GM18519 (cell line): ENCODE data around the gene TP53BP1.

Experiments used
- ATAC-seq: cut with Tn5 transposase; IDR thresholded peaks from one replicate; pipeline ENCODE4 v1.9.1; 2021; ENCODE audit warnings: mild to moderate bottlenecking, moderate library complexity; ENCODE audit not compliant: unreplicated experiment, low FRiP score

TP53BP1 gene

GRCh38 chr15:43519196-43519595 lies 26.2 kb upstream of the TP53BP1 start:
- ATAC-seq, result no peak

DNA sequence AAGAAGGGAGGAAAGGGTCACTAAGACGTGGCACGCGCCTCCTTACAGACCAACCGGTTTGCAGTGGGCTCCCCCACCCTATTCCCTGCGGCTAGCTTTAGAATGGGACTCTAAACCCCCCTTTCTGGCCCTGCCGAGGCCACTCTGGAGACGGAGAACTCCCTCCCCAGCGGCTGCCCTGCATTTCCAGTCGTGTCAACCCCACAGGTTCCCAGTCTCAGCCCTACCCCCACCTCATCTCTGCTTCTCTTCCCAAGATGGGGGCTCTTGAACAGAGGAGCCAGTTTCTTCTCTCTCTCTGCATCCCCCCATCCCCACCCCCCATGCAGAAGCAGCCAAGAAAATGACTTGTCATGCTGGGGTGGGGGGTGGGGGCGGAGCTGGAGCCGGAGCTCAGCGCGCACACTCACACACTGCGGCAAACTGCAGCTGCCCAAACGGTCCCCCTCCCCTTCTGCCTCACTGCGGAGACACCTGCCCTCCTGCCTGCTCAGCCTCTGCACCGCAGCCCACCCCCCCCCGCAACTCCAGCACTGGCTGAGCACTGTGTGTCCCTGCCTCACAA lies 25.3 kb upstream of the TP53BP1 start:
- no peak for ATAC-seq

GRCh38 chr15:43517354-43518196 lies 24.6 kb upstream of the TP53BP1 start, which contains the start of gene MAP1A:
TSS of gene MAP1A (plus strand) at chr15:43517608. CDS start at chr15:43521474, 3,866 bp downstream.
- ATAC-seq, result no peak

DNA sequence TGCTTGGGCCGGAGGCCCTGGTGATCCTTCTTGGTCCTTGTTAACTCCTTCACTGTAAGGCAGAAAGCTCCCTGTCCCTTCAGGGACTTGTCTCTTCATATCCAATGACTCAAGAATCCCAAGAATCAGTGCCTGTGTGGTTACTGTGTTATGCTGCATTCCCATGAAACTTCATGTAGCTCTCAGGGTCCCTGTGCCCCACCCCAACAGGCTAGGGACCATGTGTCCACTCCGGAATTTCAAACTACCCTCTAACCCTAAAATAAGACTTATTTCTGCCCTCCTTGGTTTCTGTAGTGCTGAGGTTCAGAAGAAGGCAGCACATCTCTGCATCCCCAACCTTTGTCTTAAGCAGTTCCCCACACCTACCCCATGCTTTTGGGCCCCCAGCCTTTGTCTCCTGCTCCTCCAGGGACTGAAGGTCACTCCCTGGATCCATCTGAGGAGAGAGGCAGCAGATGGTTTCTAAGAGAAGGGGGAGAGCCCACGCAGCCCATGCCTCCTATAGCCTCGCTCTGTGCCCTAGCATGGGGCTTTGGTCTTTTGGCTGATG lies 23.9 kb upstream of the TP53BP1 start:
- ATAC-seq, result no peak

DNA sequence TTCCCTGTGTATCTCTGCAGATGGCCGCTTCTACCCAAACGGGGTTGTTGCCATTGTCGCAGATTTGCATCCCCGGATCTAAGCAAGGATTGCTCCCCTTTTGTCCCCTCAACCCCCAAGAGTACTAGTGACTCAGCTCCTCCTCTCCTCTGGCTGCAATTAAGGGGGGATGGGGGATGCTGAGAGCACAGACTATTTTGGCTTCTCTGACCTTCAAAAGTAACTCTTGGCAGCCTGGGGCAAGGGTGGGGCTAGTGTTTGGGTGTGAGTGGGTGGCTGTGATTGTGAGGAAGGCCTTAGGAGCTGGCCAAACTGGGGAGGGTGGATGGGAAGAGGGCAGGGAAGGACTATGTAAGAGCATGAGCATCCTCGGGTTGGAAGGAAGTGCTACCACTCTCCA lies 23.2 kb upstream of the TP53BP1 start:
- ATAC-seq, result no peak

- no peak for ATAC-seq
Measured at GRCh38 chr15:43515741-43516140, 22.8 kb upstream of the TP53BP1 start.

GRCh38 chr15:43514241-43515057 lies 21.5 kb upstream of the TP53BP1 start:
- no peak for ATAC-seq

GRCh38 chr15:43513550-43513949 lies 20.6 kb upstream of the TP53BP1 start:
- ATAC-seq, result no peak

- ATAC-seq, result no peak
Measured at GRCh38 chr15:43511012-43511885, 18.3 kb upstream of the TP53BP1 start.

GRCh38 chr15:43510200-43511011 lies 17.4 kb upstream of the TP53BP1 start:
- ATAC-seq, result peak; percentile 96

DNA sequence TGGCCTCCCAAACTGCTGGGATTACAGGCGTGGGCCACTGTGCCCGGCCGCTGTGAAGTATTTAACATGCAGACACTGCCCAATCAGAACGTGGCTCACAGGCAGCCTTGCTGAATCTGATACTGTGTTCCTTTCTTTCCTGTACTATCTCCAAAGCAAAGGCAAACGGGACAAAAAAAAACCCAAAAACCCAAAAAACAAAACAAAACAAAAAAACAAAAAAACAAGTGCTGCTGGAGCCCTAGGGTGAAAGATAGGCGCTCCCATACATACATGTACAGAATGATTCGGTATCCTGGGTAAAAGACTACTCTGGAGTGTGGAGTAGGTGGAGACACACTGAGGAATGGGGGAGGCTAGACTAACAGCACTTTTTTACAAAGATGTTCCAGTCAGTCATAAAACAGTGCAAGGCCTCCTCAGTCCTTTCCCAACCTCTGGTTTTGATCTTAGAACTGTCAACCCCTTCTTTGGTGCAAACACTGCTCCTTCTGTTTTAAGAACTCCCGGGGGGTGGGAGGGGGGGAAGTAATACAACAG lies 16.8 kb upstream of the TP53BP1 start:
- ATAC-seq, result no peak

- no peak for ATAC-seq
Measured at GRCh38 chr15:43508991-43509659, 16.2 kb upstream of the TP53BP1 start.

DNA sequence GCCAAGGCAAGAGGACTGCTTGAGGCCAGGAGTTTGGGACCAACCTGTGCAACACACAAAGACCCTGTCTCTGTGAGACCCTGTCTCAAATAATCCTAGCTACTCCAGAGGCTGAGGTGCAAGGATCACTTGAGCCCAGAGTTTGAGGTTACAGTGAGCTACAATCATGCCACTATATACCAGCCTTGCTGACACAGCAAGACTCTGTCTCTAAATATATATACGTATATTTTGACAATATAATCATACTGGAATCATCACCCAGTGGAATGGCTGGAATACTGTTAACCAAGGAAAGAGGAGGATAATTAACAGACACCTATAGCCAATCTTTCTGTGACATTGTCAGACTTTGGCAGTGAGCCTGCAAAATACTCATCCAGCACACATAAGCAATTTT lies 15.5 kb upstream of the TP53BP1 start:
- ATAC-seq, result no peak

DNA sequence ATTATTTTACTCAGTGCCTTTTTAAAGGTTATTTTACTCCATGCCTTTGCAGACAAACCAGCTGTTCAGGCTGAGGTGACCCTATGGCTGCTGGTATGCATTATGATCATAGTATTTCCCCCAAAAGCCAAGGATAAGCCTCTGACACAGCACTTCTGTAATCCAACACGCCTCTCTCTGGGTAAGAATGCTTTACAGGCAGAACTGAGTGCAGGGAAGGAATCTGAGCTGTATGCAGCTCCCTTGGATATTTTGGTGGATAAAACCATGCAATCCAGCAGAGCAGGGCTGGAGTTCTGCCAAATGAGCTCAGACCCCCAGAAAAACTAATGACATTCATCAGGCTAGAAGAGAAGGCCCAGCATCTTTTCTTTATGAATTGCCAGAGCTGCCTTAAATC lies 12.8 kb upstream of the TP53BP1 start:
- ATAC-seq, result no peak

GRCh38 chr15:43499635-43500034 lies 6.7 kb upstream of the TP53BP1 start:
- no peak for ATAC-seq

GRCh38 chr15:43498990-43499389 lies 6.0 kb upstream of the TP53BP1 start:
- ATAC-seq, result no peak

- no peak for ATAC-seq
Measured at GRCh38 chr15:43493703-43494472, 932 bp upstream of the TP53BP1 start.

GRCh38 chr15:43492266-43492665 lies 690 bp downstream of the TP53BP1 start:
- no peak for ATAC-seq
